ENCODE results near the gene TMEM209.
"Not testable (repeated sequence)": the region's sequence is repeated elsewhere in the genome, so short reads cannot be mapped to it uniquely, and the experiment has no call there.

Gene TMEM209

GRCh38 chr7:130205084-130205947 lies at the start of gene TMEM209:
TMEM209 (minus strand) TSS chr7:130205406; CDS start chr7:130205375, 31 bp downstream.
- DNase-seq (ENCODE audit: low read depth), result peak; percentile 90

GRCh38 chr7:130254555-130254954 lies 49.3 kb upstream of the TMEM209 start:
- DNase-seq (ENCODE audit: low read depth), result no peak

GRCh38 chr7:130249626-130250025 lies 44.4 kb upstream of the TMEM209 start:
- DNase-seq (ENCODE audit: low read depth), result not testable (repeated sequence)

- not testable (repeated sequence) for DNase-seq (ENCODE audit: low read depth)
These were observed 43.6 kb upstream of the TMEM209 start for GRCh38 chr7:130248842-130249241.

GRCh38 chr7:130246491-130246890 lies 41.3 kb upstream of the TMEM209 start:
- not testable (repeated sequence) for DNase-seq (ENCODE audit: low read depth)

- DNase-seq (ENCODE audit: low read depth), result not testable (repeated sequence)
These were observed 38.3 kb upstream of the TMEM209 start for GRCh38 chr7:130243486-130243885.

GRCh38 chr7:130242198-130243014 lies 37.2 kb upstream of the TMEM209 start:
- DNase-seq (ENCODE audit: low read depth), result peak; percentile 37

- DNase-seq (ENCODE audit: low read depth), result no peak
These were observed 35.0 kb upstream of the TMEM209 start for GRCh38 chr7:130240240-130240639.

- DNase-seq (ENCODE audit: low read depth), result not testable (repeated sequence)
These were observed 31.2 kb upstream of the TMEM209 start for GRCh38 chr7:130236361-130236760.

- DNase-seq (ENCODE audit: low read depth), result no peak
These were observed 28.9 kb upstream of the TMEM209 start for GRCh38 chr7:130234078-130234477.

GRCh38 chr7:130232209-130232608 lies 27.0 kb upstream of the TMEM209 start:
- DNase-seq (ENCODE audit: low read depth), result no peak

GRCh38 chr7:130231792-130232191 lies 26.6 kb upstream of the TMEM209 start:
- DNase-seq (ENCODE audit: low read depth), result no peak

GRCh38 chr7:130229981-130230380 lies 24.8 kb upstream of the TMEM209 start:
- not testable (repeated sequence) for DNase-seq (ENCODE audit: low read depth)

GRCh38 chr7:130228840-130229502 lies 23.8 kb upstream of the TMEM209 start:
- DNase-seq (ENCODE audit: low read depth), result no peak

- no peak for DNase-seq (ENCODE audit: low read depth)
These were observed 22.8 kb upstream of the TMEM209 start for GRCh38 chr7:130227883-130228575.

GRCh38 chr7:130226333-130226732 lies 21.1 kb upstream of the TMEM209 start:
- DNase-seq (ENCODE audit: low read depth), result no peak

GRCh38 chr7:130224923-130225322 lies 19.7 kb upstream of the TMEM209 start:
- not testable (repeated sequence) for DNase-seq (ENCODE audit: low read depth)

- no peak for DNase-seq (ENCODE audit: low read depth)
These were observed 19.0 kb upstream of the TMEM209 start for GRCh38 chr7:130224210-130224609.

- DNase-seq (ENCODE audit: low read depth), result no peak
These were observed 18.4 kb upstream of the TMEM209 start for GRCh38 chr7:130223646-130224045.

GRCh38 chr7:130221746-130222145 lies 16.5 kb upstream of the TMEM209 start:
- DNase-seq (ENCODE audit: low read depth), result no peak

- DNase-seq (ENCODE audit: low read depth), result no peak
These were observed 14.7 kb upstream of the TMEM209 start for GRCh38 chr7:130219871-130220270.
